Right lobe of liver (tissue), 4 donors: ENCODE measurements around the gene MAEA.

Experiments used
- POLR2A ChIP-seq: fragments of 450-650 bp; IDR thresholded peaks from one replicate; pipeline ENCODE4 v1.6.1; 2017; ENCODE audit warnings: antibody characterized with exemption, mild to moderate bottlenecking
- TF ChIP-seq, protein P1 (sequence below), 4 donors: fragments of 200-600 bp in 3 of 4; fragments of 450-650 bp in 1 of 4; IDR thresholded peaks; one replicate each; pipeline versions ENCODE4 v1.5.1 to v1.8.0; 2016 to 2022; ENCODE audit warnings: antibody characterized with exemption in 4 of 4, mild to moderate bottlenecking in 2 of 4
- donor health status: DM: no; HTN: no; CAD: no.
- donor health status: DM: no; HTN: no; CAD: no.
- donor health status: DM: no; HTN: yes; CAD: no.

GRCh38 chr4:1352567-1352900, 62.8 kb downstream of the MAEA start:
- TF ChIP-seq, protein P1, sequence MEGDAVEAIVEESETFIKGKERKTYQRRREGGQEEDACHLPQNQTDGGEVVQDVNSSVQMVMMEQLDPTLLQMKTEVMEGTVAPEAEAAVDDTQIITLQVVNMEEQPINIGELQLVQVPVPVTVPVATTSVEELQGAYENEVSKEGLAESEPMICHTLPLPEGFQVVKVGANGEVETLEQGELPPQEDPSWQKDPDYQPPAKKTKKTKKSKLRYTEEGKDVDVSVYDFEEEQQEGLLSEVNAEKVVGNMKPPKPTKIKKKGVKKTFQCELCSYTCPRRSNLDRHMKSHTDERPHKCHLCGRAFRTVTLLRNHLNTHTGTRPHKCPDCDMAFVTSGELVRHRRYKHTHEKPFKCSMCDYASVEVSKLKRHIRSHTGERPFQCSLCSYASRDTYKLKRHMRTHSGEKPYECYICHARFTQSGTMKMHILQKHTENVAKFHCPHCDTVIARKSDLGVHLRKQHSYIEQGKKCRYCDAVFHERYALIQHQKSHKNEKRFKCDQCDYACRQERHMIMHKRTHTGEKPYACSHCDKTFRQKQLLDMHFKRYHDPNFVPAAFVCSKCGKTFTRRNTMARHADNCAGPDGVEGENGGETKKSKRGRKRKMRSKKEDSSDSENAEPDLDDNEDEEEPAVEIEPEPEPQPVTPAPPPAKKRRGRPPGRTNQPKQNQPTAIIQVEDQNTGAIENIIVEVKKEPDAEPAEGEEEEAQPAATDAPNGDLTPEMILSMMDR (IDR thresholded peaks at IDR 0.05) = no peak
- no peak for TF ChIP-seq POLR2A
